NT2/D1 (cell line): ENCODE data around the gene ANKRD40CL.

Experiments
- DNase-seq: peaks from one replicate; pipeline ENCODE4 v3.0.0-alpha.2; 2011; ENCODE audit warnings: low read depth, low spot score
- H3K27me3 ChIP-seq: 2 replicates; pipeline ENCODE4 v1.6.0; 2011; ENCODE audit warnings: mild to moderate bottlenecking; ENCODE audit not compliant: insufficient read length, insufficient read depth
- H3K36me3 ChIP-seq: 2 replicates; pipeline ENCODE4 v1.6.1; 2011; ENCODE audit warnings: mild to moderate bottlenecking, low read length, mixed read lengths; ENCODE audit not compliant: insufficient read depth, insufficient read length
- H3K4me1 ChIP-seq: 2 replicates; pipeline ENCODE4 v1.5.1; 2011; ENCODE audit not compliant: insufficient read depth, insufficient read length
- H3K4me3 ChIP-seq: 2 replicates; pipeline ENCODE4 v1.5.1; 2011; ENCODE audit warnings: low read depth; ENCODE audit not compliant: insufficient read length
- H3K9ac ChIP-seq: 2 replicates; pipeline ENCODE4 v1.6.0; 2011; ENCODE audit warnings: low read depth; ENCODE audit not compliant: insufficient read length
- H3K9me3 ChIP-seq: 2 replicates; pipeline ENCODE4 v1.5.1; 2011; ENCODE audit warnings: mild to moderate bottlenecking, low read length; ENCODE audit not compliant: insufficient read depth
- SUZ12 ChIP-seq: IDR thresholded peaks from 2 replicates; pipeline ENCODE4 v1.6.1; 2011; ENCODE audit not compliant: insufficient read length, insufficient read depth; ENCODE audit errors: extremely low read depth
- YY1 ChIP-seq: IDR thresholded peaks from 2 replicates; pipeline ENCODE4 v1.6.1; 2011; ENCODE audit not compliant: insufficient read length, insufficient read depth
- ZNF274 ChIP-seq: IDR thresholded peaks from 2 replicates; pipeline ENCODE4 v1.6.1; 2011; ENCODE audit warnings: mild to moderate bottlenecking, low read depth, low read length

The ANKRD40CL gene

DNA sequence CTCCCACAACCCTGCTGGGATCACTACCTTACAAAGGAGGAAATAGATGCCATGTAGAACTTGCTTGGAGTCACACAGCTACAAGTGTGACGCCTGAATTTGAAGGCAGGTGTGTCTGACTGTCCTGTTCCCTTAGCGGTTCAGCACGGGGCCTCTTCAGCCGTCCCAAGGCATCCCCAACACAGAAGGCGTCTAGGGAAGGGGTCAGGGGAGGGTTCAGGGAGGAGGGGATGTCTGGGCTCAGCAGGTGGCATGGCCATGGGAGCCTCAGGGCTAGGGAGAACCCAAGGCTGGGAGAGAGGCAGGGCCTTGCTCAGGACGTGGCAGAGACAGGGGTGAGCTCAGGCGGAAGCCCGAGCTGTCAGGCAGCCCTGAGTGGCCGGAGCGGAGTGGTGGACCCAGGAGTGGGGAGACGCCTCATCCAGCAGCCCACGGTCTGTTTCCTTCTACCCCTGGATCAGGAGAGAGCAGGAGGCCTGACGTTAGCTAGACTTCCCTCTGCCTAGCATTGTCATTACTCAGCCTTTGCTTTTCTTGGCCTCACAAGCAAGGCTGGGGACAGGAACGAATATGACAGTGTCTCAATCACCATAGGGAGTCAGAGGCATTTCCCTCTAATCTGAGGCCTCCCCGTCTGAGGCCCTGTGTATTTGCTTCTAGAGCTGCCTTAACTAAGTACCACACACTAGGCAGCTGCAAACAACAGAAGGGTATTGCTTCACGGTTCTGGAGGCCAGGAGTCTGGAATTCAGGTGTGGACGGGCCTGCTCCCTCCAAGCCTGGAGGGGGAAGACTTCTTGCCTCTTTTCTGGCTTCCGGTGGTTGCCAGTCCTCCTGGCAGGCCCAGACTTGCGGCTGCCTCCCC is 31.3 kb upstream of the ANKRD40CL start:
- Histone ChIP-seq H3K9me3 (no peaks in the 10 kb centered on the region), H3K4me1 (peaks cover 23% of the 10 kb centered on the region), H3K4me3 (no peak overlapping the region), H3K36me3 (no peaks in the 10 kb centered on the region), H3K27me3 (no peaks in the 10 kb centered on the region), H3K9ac (no peak overlapping the region)
- no peak for TF ChIP-seq SUZ12
- no peak for TF ChIP-seq YY1
- no peak for TF ChIP-seq ZNF274
- DNase-seq, result no peak

DNA sequence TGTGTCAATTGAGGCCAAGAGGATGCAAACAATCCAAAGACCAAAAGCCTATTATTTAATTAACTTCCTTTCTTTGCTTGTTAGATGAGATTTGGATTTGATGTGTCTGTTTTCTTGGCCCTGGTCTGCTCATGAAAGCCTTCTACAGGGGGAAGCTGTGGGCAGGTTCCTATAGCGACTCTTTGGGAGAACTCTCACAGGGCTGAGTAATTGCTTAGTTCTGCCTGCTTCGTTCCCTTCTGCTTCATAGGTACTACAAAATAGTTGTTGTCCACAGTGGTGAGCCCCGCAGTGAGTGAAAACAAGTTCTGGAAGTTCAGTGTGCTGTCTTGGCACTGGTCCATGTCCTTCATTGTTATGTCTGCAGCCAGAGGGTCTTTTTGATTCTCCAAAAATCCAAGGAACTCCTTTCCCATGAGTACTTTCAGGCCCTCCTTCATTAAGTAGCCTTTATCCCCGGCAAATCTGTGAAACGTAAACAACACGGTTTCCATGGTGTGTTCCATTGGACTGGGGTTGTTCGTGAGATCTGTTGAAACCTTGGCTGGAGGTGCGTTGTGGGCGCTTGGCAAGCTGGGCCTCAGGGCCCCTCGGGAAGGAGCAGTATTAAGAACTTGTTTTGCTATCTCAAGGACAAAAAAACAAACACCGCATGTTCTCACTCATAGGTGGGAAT is 30.0 kb upstream of the ANKRD40CL start:
- H3K27me3 ChIP-seq, result no peaks in the 10 kb centered on the region
- H3K4me3 ChIP-seq, result no peak overlapping the region
- no peak overlapping the region for H3K9ac ChIP-seq
- H3K4me1 ChIP-seq, result peaks cover 19% of the 10 kb centered on the region
- H3K36me3 ChIP-seq, result no peaks in the 10 kb centered on the region
- TF ChIP-seq SUZ12, result no peak
- TF ChIP-seq ZNF274, result no peak
- TF ChIP-seq YY1, result no peak
- H3K9me3 ChIP-seq, result no peaks in the 10 kb centered on the region
- DNase-seq, result no peak

DNA sequence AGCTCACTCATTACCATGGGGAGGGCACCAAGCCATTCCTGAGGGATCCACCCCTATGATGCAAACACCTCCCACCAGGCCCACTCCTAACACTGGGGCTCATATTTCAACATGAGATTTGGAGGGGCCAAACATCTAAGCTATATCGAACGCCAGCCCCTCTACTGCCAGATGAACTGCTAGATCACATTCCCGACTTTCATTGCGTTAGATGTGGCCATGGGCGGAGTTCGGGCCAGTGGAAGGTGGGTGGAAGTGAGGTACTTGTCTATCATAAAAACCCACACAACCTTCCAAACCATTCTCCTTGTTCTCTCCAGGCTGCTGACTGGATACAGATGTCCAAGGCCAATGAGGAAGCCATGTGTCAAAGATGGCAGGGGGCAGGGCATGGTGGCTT is 27.0 kb upstream of the ANKRD40CL start:
- peaks cover 8% of the 10 kb centered on the region for H3K4me1 ChIP-seq
- no peaks in the 10 kb centered on the region for H3K36me3 ChIP-seq
- H3K4me3 ChIP-seq, result no peak overlapping the region
- no peak overlapping the region for H3K9ac ChIP-seq
- no peak for DNase-seq
- TF ChIP-seq SUZ12 (no peak), YY1 (no peak), ZNF274 (no peak)
- H3K27me3 ChIP-seq, result no peaks in the 10 kb centered on the region
- H3K9me3 ChIP-seq, result no peaks in the 10 kb centered on the region

GRCh38 chr17:50793007-50793406 is 25.7 kb upstream of the ANKRD40CL start:
- Histone ChIP-seq H3K27me3 (no peaks in the 10 kb centered on the region), H3K4me3 (no peak overlapping the region), H3K4me1 (no peaks in the 10 kb centered on the region), H3K9me3 (no peaks in the 10 kb centered on the region), H3K36me3 (no peaks in the 10 kb centered on the region), H3K9ac (no peak overlapping the region)
- no peak for DNase-seq
- TF ChIP-seq YY1, result no peak
- TF ChIP-seq ZNF274, result no peak
- no peak for TF ChIP-seq SUZ12

GRCh38 chr17:50792132-50792531 is 24.8 kb upstream of the ANKRD40CL start:
- Histone ChIP-seq H3K36me3 (no peaks in the 10 kb centered on the region), H3K4me3 (no peak overlapping the region), H3K9ac (no peak overlapping the region), H3K9me3 (no peaks in the 10 kb centered on the region), H3K27me3 (no peaks in the 10 kb centered on the region), H3K4me1 (peaks cover 1% of the 10 kb centered on the region)
- TF ChIP-seq SUZ12, result no peak
- no peak for TF ChIP-seq YY1
- no peak for TF ChIP-seq ZNF274
- no peak for DNase-seq

DNA sequence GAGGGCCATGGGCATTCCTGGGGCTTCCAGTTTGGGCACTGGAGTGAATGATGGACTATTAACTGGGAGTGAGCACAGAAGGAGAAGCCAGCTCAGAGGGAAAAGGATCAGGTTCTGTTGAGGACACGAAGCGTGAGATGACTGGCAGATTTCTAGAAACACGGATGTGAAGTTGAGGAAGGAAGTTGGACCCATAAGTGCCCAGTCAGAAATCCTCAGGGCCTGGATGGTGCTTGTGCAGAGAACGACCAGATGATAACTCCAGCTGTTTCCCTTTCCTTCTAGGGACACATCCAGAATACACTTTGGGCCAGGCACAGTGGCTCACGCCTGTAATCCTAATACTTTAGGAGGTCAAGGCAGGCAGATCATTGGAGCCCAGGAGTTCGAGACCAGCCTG is 23.3 kb upstream of the ANKRD40CL start:
- no peak overlapping the region for H3K9ac ChIP-seq
- no peak for DNase-seq
- H3K27me3 ChIP-seq, result no peaks in the 10 kb centered on the region
- H3K36me3 ChIP-seq, result no peaks in the 10 kb centered on the region
- TF ChIP-seq ZNF274 (no peak), SUZ12 (no peak), YY1 (no peak)
- H3K4me3 ChIP-seq, result no peak overlapping the region
- peaks cover 8% of the 10 kb centered on the region for H3K4me1 ChIP-seq
- H3K9me3 ChIP-seq, result no peaks in the 10 kb centered on the region

DNA sequence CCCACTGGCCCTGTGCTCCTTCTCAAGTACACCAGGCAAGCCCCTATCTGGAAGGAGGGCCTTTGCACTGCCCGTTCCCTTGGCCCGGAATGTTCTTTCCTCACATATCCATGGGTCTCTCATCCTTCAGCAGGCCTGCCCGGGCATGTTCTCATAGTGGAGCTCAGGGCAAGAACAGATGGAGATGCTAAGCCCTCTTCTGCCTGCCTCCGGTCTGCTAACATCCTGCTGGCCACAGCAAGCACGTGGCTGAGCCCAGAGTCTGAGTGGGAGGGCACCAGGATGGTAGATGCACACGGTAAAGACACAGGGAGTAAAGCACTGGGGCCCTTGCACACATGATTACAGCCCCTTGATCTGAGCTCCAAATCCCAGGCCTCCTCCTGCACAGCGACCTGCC is 19.8 kb upstream of the ANKRD40CL start:
- H3K4me1 ChIP-seq, result peaks cover 10% of the 10 kb centered on the region
- H3K9me3 ChIP-seq, result no peaks in the 10 kb centered on the region
- H3K9ac ChIP-seq, result no peak overlapping the region
- TF ChIP-seq YY1 (no peak), ZNF274 (no peak), SUZ12 (no peak)
- H3K27me3 ChIP-seq, result peaks cover 2% of the 10 kb centered on the region
- no peak for DNase-seq
- H3K4me3 ChIP-seq, result no peak overlapping the region
- no peaks in the 10 kb centered on the region for H3K36me3 ChIP-seq
